SK-N-MC (cell line): ENCODE data around the gene PPP4R1.

Source experiments
- EZH2 ChIP-seq: fragments of 200-600 bp; sonication (generic); IDR thresholded peaks from one replicate; pipeline ENCODE4 v1.6.1; 2017; ENCODE audit warnings: antibody characterized with exemption
- FOXP2 ChIP-seq: optimal IDR thresholded peaks from 2 replicates; pipeline ENCODE3; 2011; ENCODE audit warnings: mild to moderate bottlenecking, moderate library complexity; ENCODE audit not compliant: insufficient read depth; ENCODE audit errors: extremely low read length, control extremely low read depth
- POLR2AphosphoS5 ChIP-seq: IDR thresholded peaks from 2 replicates; pipeline ENCODE4 v1.6.1; 2012; ENCODE audit warnings: mild to moderate bottlenecking, low read depth, low read length, borderline replicate concordance

DNA sequence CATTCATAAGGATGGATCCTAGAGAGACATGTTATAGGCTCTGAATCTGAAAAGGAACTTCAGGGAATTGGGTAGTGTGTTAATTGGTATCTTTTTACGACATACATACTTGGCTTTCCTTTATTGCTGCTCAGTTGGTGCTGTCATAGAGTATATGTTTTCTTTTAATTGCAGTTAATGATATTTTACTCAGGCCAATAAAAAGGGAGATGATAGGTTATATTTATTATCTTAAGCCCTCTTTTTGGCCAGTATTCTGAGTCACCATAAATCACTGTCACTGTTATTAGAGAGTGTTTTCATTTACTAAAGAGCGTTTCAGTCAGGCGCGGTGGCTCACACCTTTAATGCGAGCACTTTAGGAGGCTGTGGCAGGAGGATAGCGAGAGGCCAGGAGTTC is 91.4 kb downstream of the PPP4R1 start:
- TF ChIP-seq EZH2 (no peak), FOXP2 (no peak), POLR2AphosphoS5 (no peak)
